CD14-positive monocyte (primary cell): ENCODE results near the gene USP48. TPM values are rescaled to one million over a fixed set of nuclear protein-coding genes. Genes with fewer than 3 reads are reported as not detected.

Experiments
- DNase-seq, 3 donors: peaks; one replicate each; pipeline ENCODE4 v3.0.0-alpha.2; 2011 to 2022
- H2AFZ ChIP-seq: 2 replicates; pipeline ENCODE4 v1.6.0; 2012; ENCODE audit warnings: mild to moderate bottlenecking, low read depth, low read length, inconsistent platforms; ENCODE audit not compliant: insufficient read depth, poor library complexity, severe bottlenecking
- H3K27ac ChIP-seq, 2 donors: 1 replicate in 1 of 2; 2 replicates in 1 of 2; pipeline ENCODE4 v1.5.1; 2012 to 2013; ENCODE audit warnings: low read length in 2 of 2, control low read depth in 1 of 2, inconsistent platforms in 1 of 2, low read depth in 1 of 2, mild to moderate bottlenecking in 1 of 2
- H3K27me3 ChIP-seq, 2 donors: one replicate each; pipeline versions ENCODE4 v1.6.0 to v1.6.1; 2011 to 2013; ENCODE audit warnings: low read length in 2 of 2; ENCODE audit not compliant: control insufficient read depth in 2 of 2, insufficient read depth in 2 of 2
- H3K36me3 ChIP-seq, 2 donors: replicated peaks in 1 of 2; 1 replicate in 1 of 2; 2 replicates in 1 of 2; pipeline versions ENCODE4 v1.5.1 to v1.6.1; 2012 to 2013; ENCODE audit warnings: low read length in 2 of 2, control low read depth in 1 of 2, inconsistent platforms in 1 of 2, mild to moderate bottlenecking in 1 of 2; ENCODE audit not compliant: insufficient read depth in 2 of 2, control insufficient read depth in 1 of 2
- H3K4me1 ChIP-seq, 2 donors: 1 replicate in 1 of 2; 2 replicates in 1 of 2; pipeline versions ENCODE4 v1.5.1 to v1.6.1; 2012 to 2013; ENCODE audit warnings: low read length in 2 of 2, control low read depth in 1 of 2, inconsistent platforms in 1 of 2, mild to moderate bottlenecking in 1 of 2, moderate library complexity in 1 of 2; ENCODE audit not compliant: insufficient read depth in 2 of 2, control insufficient read depth in 1 of 2
- H3K4me2 ChIP-seq: replicated peaks from 2 replicates; pipeline ENCODE3; 2012; ENCODE audit warnings: low read length, moderate library complexity, mild to moderate bottlenecking; ENCODE audit not compliant: poor library complexity, severe bottlenecking; ENCODE audit errors: extremely low read depth
- H3K4me3 ChIP-seq, 3 experiments: fragments of 200-600 bp in 1 of 3; sonication (generic) in 1 of 3; replicated peaks in 1 of 3; 1 replicate in 2 of 3; 2 replicates in 1 of 3; pipeline ENCODE4 v1.5.1; 2011 to 2013; ENCODE audit warnings: low read length in 3 of 3, mild to moderate bottlenecking in 3 of 3, control low read depth in 2 of 3, low read depth in 2 of 3, inconsistent platforms in 1 of 3, moderate library complexity in 1 of 3
- H3K79me2 ChIP-seq: 2 replicates; pipeline ENCODE4 v1.6.0; 2012; ENCODE audit warnings: mild to moderate bottlenecking, control low read depth, inconsistent platforms, low read length, moderate library complexity; ENCODE audit not compliant: insufficient read depth
- H3K9ac ChIP-seq: 2 replicates; pipeline ENCODE4 v1.6.0; 2017; ENCODE audit warnings: low read length, mild to moderate bottlenecking; ENCODE audit not compliant: insufficient read depth, poor library complexity, severe bottlenecking
- H3K9me3 ChIP-seq, 2 donors: replicated peaks in 1 of 2; 1 replicate in 1 of 2; 2 replicates in 1 of 2; pipeline versions ENCODE4 v1.5.1 to v1.6.1; 2012 to 2013; ENCODE audit warnings: low read length in 2 of 2, control low read depth in 1 of 2; ENCODE audit not compliant: control insufficient read depth in 1 of 2, insufficient read depth in 1 of 2
- H4K20me1 ChIP-seq: 2 replicates; pipeline ENCODE4 v1.6.0; 2012; ENCODE audit warnings: mild to moderate bottlenecking, low read length, control low read depth, moderate library complexity; ENCODE audit not compliant: insufficient read depth
- H3K27ac Mint-ChIP-seq, 7 donors: one replicate each; pipeline ENCODE4 v1.8.0; 2020; ENCODE audit warnings: mild to moderate bottlenecking in 7 of 7, mixed read lengths in 7 of 7, moderate library complexity in 6 of 7, inconsistent platforms in 2 of 7
- H3K27me3 Mint-ChIP-seq, 3 donors: one replicate each; pipeline ENCODE4 v1.8.0; 2021 to 2022; ENCODE audit warnings: low read depth in 3 of 3, mild to moderate bottlenecking in 3 of 3, mixed read lengths in 3 of 3, moderate library complexity in 3 of 3, inconsistent platforms in 1 of 3
- H3K36me3 Mint-ChIP-seq, 2 donors: one replicate each; pipeline ENCODE4 v1.8.0; 2020; ENCODE audit warnings: mixed read lengths in 2 of 2, inconsistent platforms in 1 of 2, mild to moderate bottlenecking in 1 of 2
- H3K4me1 Mint-ChIP-seq: one replicate; pipeline ENCODE4 v1.8.0; 2020; ENCODE audit warnings: mild to moderate bottlenecking, mixed read lengths
- H3K4me3 Mint-ChIP-seq, 2 donors: one replicate each; pipeline ENCODE4 v1.8.0; 2020; ENCODE audit warnings: mild to moderate bottlenecking in 2 of 2, mixed read lengths in 2 of 2, moderate library complexity in 1 of 2
- H3K9me3 Mint-ChIP-seq, 7 donors: one replicate each; pipeline ENCODE4 v1.8.0; 2020 to 2022; ENCODE audit warnings: mixed read lengths in 7 of 7, mild to moderate bottlenecking in 6 of 7, moderate library complexity in 6 of 7, inconsistent platforms in 2 of 7
- WGBS: methylation state at CpG from one replicate; pipeline ENCODE4 v1.1.5; 2013; ENCODE audit warnings: missing lambda C conversion rate; ENCODE audit not compliant: insufficient coverage; 5-methylcytosine and 5-hydroxymethylcytosine counted together
- intact Hi-C, 2 donors: fragments of 100-400 bp; cut with micrococcal nuclease; formaldehyde crosslinking; loops; one replicate each; pipeline versions ENCODE4 v1.15.0 to v1.15.1; 2023
- polyA plus RNA-seq, 3 donors: library from polyadenylated mRNA; depleted of rRNA in 1 of 3; unstranded in 2 of 3; stranded (reverse) in 1 of 3; fragments of 300-500 nt in 2 of 3; fragments of >200 nt in 1 of 3; fragmentation: Illumina TruSeq in 2 of 3; gene quantifications; 1 replicate in 2 of 3; 2 replicates in 1 of 3; pipeline ENCODE4 v1.2.3, GENCODE V29; 2012 to 2021
- TF ChIP-seq, protein P1 (sequence below): fragments of 200-600 bp; IDR thresholded peaks from one replicate; pipeline ENCODE4 v1.8.0; 2022; ENCODE audit warnings: antibody characterized with exemption, mild to moderate bottlenecking

USP48 gene
- polyA plus RNA-seq, 3 donors = 26.5 to 40.2 (median 34.3) TPM

DNA sequence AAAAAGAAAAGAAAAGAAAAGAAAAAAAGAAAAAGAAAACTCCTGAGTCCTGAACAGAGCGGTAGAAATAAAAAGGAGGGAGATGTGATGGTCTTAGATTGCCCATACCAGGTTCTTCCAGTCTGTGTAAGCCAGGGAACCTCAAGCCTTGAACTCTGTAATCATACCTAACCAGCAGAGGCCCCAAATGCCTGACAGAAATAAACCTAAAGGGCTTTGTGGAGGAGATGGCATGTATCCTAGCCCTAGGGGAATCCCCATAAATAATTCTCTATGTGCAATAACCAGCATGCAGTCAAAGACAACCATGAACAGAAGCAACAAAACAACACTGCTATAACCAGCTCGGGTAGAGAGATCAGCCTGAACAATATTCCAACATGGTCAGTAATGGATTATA, 40.4 kb downstream of the USP48 start:
- intact Hi-C loops = no loop called here
- no peaks in the 10 kb centered on the region for H3K27me3 Mint-ChIP-seq
- no peaks in the 10 kb centered on the region for H3K4me1 ChIP-seq
- peaks cover 44% of the 10 kb centered on the region for H3K79me2 ChIP-seq
- no peak overlapping the region for H3K9ac ChIP-seq
- no peak overlapping the region for H2AFZ ChIP-seq
- H3K36me3 Mint-ChIP-seq = peaks cover 38 to 78% of the 10 kb centered on the region in 2 donors
- no peaks in the 10 kb centered on the region for H4K20me1 ChIP-seq
- 100% methylated on average over 1 of the region's 2 CpGs for WGBS
- H3K4me1 Mint-ChIP-seq = no peaks in the 10 kb centered on the region
- TF ChIP-seq, protein P1, sequence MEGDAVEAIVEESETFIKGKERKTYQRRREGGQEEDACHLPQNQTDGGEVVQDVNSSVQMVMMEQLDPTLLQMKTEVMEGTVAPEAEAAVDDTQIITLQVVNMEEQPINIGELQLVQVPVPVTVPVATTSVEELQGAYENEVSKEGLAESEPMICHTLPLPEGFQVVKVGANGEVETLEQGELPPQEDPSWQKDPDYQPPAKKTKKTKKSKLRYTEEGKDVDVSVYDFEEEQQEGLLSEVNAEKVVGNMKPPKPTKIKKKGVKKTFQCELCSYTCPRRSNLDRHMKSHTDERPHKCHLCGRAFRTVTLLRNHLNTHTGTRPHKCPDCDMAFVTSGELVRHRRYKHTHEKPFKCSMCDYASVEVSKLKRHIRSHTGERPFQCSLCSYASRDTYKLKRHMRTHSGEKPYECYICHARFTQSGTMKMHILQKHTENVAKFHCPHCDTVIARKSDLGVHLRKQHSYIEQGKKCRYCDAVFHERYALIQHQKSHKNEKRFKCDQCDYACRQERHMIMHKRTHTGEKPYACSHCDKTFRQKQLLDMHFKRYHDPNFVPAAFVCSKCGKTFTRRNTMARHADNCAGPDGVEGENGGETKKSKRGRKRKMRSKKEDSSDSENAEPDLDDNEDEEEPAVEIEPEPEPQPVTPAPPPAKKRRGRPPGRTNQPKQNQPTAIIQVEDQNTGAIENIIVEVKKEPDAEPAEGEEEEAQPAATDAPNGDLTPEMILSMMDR = peak; percentile 6
- DNase-seq = no peak
- H3K27ac ChIP-seq = no peak overlapping the region
- H3K9me3 Mint-ChIP-seq = peaks cover 0 to 2% (median 0%) of the 10 kb centered on the region in 7 donors
- no peak overlapping the region for H3K4me2 ChIP-seq
- peak overlapping the region in 3 of 7 donors; percentile 44 to 72 (median 52) for H3K27ac Mint-ChIP-seq
- H3K9me3 ChIP-seq = no peaks in the 10 kb centered on the region
- no peak overlapping the region for H3K4me3 Mint-ChIP-seq
- peaks cover 41 to 91% of the 10 kb centered on the region in 2 donors for H3K36me3 ChIP-seq
- no peak overlapping the region for H3K4me3 ChIP-seq
- no peaks in the 10 kb centered on the region for H3K27me3 ChIP-seq

DNA sequence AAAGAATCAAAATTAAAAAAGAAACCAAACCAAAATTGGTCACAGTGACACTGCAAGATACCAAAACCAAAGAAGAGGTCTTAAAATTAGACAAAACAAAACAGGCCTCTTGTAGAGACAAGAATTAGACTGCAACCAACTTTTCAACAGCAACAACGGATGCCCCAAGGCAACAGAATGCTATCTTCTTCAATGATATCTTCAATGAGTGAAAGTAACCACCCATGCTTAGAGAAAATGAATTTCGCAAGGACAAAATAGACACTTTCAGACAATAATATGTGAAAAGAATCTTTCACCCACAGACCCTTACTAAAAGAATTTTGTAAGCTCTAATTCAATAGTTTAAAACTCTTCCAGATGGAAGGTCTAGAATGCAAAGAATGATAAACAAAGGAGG, 41.7 kb downstream of the USP48 start:
- Histone ChIP-seq H4K20me1 (no peaks in the 10 kb centered on the region), H2AFZ (no peak overlapping the region), H3K4me1 (no peaks in the 10 kb centered on the region), H3K27me3 (no peaks in the 10 kb centered on the region), H3K79me2 (peaks cover 44% of the 10 kb centered on the region), H3K9me3 (no peaks in the 10 kb centered on the region), H3K36me3 (peaks cover 46 to 91% of the 10 kb centered on the region in 2 donors), H3K27ac (no peak overlapping the region), H3K4me2 (no peak overlapping the region), H3K9ac (no peak overlapping the region), H3K4me3 (no peak overlapping the region)
- no CpG with 5 or more reads among the region's 2 CpGs for WGBS
- H3K27ac Mint-ChIP-seq = no peak overlapping the region
- DNase-seq = no peak
- intact Hi-C loops = no loop called here
- TF ChIP-seq, protein P1 = no peak
- H3K4me3 Mint-ChIP-seq = no peak overlapping the region
- peaks cover 0 to 2% (median 0%) of the 10 kb centered on the region in 7 donors for H3K9me3 Mint-ChIP-seq
- H3K27me3 Mint-ChIP-seq = no peaks in the 10 kb centered on the region
- peaks cover 45 to 78% of the 10 kb centered on the region in 2 donors for H3K36me3 Mint-ChIP-seq
- no peaks in the 10 kb centered on the region for H3K4me1 Mint-ChIP-seq
